CD4-positive, alpha-beta T cell (primary cell): ENCODE results near the gene LTBP4. TPM values are rescaled to one million over a fixed set of nuclear protein-coding genes. Genes with fewer than 3 reads are reported as not detected.

Experiments
- ATAC-seq: fragments of 200-7000 bp; cut with Tn5 transposase; one replicate; pipeline ENCODE4 v1.10.0; 2022; ENCODE audit warnings: mild to moderate bottlenecking; ENCODE audit not compliant: poor library complexity
- CTCF ChIA-PET: fragments of 350-600 bp; sonication (Branson Sonifier 250); formaldehyde crosslinking; loops from one replicate; lab custom pipeline; 2021; ENCODE audit warnings: antibody characterized with exemption, inconsistent platforms; lab: Charles Lee
- POLR2A ChIA-PET: fragments of 350-600 bp; sonication (Branson Sonifier 250); formaldehyde crosslinking; loops from one replicate; lab custom pipeline; 2021; ENCODE audit warnings: antibody characterized with exemption, inconsistent platforms; lab: Charles Lee
- DNase-seq, 14 experiments: peaks; one replicate each; pipeline ENCODE4 v3.0.0-alpha.2; 2013 to 2020; ENCODE audit warnings: mixed read lengths in 2 of 14
- H3K27ac ChIP-seq, 2 donors: one replicate each; pipeline versions ENCODE4 v1.5.1 to v1.7.0; 2013; ENCODE audit warnings: low read length in 2 of 2, low read depth in 1 of 2, mild to moderate bottlenecking in 1 of 2
- H3K27me3 ChIP-seq, 2 experiments: 1 replicate in 1 of 2; 2 replicates in 1 of 2; pipeline versions ENCODE4 v1.6.1 to v1.7.0; 2013; ENCODE audit warnings: low read length in 2 of 2, control low read depth in 1 of 2, mild to moderate bottlenecking in 1 of 2, moderate library complexity in 1 of 2; ENCODE audit not compliant: insufficient read depth in 2 of 2, control insufficient read depth in 1 of 2
- H3K36me3 ChIP-seq: one replicate; pipeline ENCODE4 v1.6.1; 2013; ENCODE audit warnings: low read length, control low read depth; ENCODE audit not compliant: insufficient read depth
- H3K4me1 ChIP-seq: one replicate; pipeline ENCODE4 v1.6.1; 2013; ENCODE audit warnings: low read length, control low read depth; ENCODE audit not compliant: insufficient read depth
- H3K4me3 ChIP-seq: one replicate; pipeline ENCODE4 v1.5.1; 2013; ENCODE audit warnings: mild to moderate bottlenecking, low read length, moderate library complexity
- H3K9me3 ChIP-seq, 2 experiments: 1 replicate in 1 of 2; 2 replicates in 1 of 2; pipeline versions ENCODE4 v1.6.1 to v1.7.0; 2013; ENCODE audit warnings: low read length in 2 of 2, mild to moderate bottlenecking in 2 of 2, control low read depth in 1 of 2, moderate library complexity in 1 of 2; ENCODE audit not compliant: control insufficient read depth in 1 of 2, insufficient read depth in 1 of 2
- H3K27ac Mint-ChIP-seq: one replicate; pipeline ENCODE4 v1.8.0; 2020; ENCODE audit warnings: mixed read lengths
- H3K27me3 Mint-ChIP-seq: one replicate; pipeline ENCODE4 v1.8.0; 2021; ENCODE audit warnings: mixed read lengths
- H3K36me3 Mint-ChIP-seq: one replicate; pipeline ENCODE4 v1.8.0; 2021; ENCODE audit warnings: low read depth, mixed read lengths
- H3K4me1 Mint-ChIP-seq: one replicate; pipeline ENCODE4 v1.8.0; 2021; ENCODE audit warnings: low read depth, mixed read lengths
- H3K4me3 Mint-ChIP-seq: one replicate; pipeline ENCODE4 v1.8.0; 2020; ENCODE audit warnings: mild to moderate bottlenecking, mixed read lengths
- H3K9me3 Mint-ChIP-seq: one replicate; pipeline ENCODE4 v1.8.0; 2020; ENCODE audit warnings: mixed read lengths
- intact Hi-C, 2 experiments: fragments of 100-400 bp; cut with DNase I in 1 of 2; cut with micrococcal nuclease in 1 of 2; formaldehyde crosslinking; loops; one replicate each; pipeline versions ENCODE4 v1.15.1 to v1.9.0; 2023 to 2025; cut with DNase I, micrococcal nuclease
- total RNA-seq, 174 experiments: library from RNA in 2 of 174; stranded (reverse) in 2 of 174; gene quantifications; one replicate each; pipeline ENCODE4 v1.2.3 and lab custom pipeline; 2021 to 2026
- TF ChIP-seq, protein P1 (sequence below): fragments of 200-600 bp; IDR thresholded peaks from one replicate; pipeline ENCODE4 v1.8.0; 2022; ENCODE audit warnings: antibody characterized with exemption, mild to moderate bottlenecking

Gene LTBP4
- total RNA-seq, 2 experiments from 2014 or later = 116 to 134 TPM

DNA sequence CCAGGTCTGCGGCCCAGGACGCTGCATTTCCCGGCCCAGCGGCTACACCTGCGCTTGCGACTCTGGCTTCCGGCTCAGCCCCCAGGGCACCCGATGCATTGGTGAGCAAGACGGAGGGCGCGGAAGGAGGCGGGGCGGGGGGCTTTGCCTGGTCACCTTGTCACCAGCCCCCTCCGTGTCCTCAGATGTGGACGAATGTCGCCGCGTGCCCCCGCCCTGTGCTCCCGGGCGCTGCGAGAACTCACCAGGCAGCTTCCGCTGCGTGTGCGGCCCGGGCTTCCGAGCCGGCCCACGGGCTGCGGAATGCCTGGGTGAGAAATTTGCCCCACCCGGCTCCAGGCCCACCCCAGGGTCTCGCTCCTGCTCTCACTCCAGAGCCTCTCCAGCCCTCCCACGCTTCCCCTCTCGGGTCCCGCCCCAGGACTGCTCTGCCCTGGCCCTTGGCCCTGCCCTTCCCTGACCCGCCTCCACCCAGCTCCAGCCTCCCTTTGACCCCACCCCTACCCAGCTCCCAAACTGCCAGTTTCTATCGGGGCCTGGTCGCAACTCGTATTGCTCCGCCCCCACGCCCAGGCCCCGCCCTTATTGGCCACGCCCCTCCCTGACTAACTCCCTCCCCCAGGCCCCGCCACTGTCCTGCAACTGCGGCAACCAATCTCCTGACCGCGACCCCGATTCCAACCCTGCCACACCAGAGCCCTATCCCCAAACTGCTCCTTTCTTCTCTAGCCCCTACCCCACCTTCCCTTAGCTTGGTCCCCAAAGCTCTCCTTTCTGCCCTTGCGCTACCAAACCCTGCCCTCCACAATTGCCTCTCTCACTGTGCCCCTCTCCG is 8.6 kb downstream of the LTBP4 start:
- no peaks in the 10 kb centered on the region for H3K9me3 Mint-ChIP-seq
- H3K9me3 ChIP-seq = peaks cover 0 to 6% of the 10 kb centered on the region in 2 experiments
- peak overlapping the region; percentile 88 for H3K4me3 Mint-ChIP-seq
- ATAC-seq = peak; percentile 16
- H3K4me1 ChIP-seq = peaks cover 95% of the 10 kb centered on the region
- TF ChIP-seq, protein P1, sequence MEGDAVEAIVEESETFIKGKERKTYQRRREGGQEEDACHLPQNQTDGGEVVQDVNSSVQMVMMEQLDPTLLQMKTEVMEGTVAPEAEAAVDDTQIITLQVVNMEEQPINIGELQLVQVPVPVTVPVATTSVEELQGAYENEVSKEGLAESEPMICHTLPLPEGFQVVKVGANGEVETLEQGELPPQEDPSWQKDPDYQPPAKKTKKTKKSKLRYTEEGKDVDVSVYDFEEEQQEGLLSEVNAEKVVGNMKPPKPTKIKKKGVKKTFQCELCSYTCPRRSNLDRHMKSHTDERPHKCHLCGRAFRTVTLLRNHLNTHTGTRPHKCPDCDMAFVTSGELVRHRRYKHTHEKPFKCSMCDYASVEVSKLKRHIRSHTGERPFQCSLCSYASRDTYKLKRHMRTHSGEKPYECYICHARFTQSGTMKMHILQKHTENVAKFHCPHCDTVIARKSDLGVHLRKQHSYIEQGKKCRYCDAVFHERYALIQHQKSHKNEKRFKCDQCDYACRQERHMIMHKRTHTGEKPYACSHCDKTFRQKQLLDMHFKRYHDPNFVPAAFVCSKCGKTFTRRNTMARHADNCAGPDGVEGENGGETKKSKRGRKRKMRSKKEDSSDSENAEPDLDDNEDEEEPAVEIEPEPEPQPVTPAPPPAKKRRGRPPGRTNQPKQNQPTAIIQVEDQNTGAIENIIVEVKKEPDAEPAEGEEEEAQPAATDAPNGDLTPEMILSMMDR = no peak
- H3K27ac ChIP-seq = peak overlapping the region; percentile 66 to 84
- peak overlapping the region; percentile 61 for H3K4me3 ChIP-seq
- H3K36me3 ChIP-seq = no peaks in the 10 kb centered on the region
- DNase-seq = peak; percentile 70 to 92 (median 84)
- ChIA-PET POLR2A (interaction anchor here (0.6 to 1.9 kb wide), 13 partner anchors 8 to 1174 kb away, joined by 3 to 9 read pairs (median 5); partner anchors contain the start of genes ACTMAP, EGLN2, RPS16 and SERTAD1), CTCF (interaction anchor here (1.0 to 2.2 kb wide), 5 partner anchors 8 to 60 kb away, joined by 3 to 14 read pairs (median 7); partner anchors contain the start of gene LTBP4)
- H3K27me3 Mint-ChIP-seq = no peaks in the 10 kb centered on the region
- peaks cover 78% of the 10 kb centered on the region for H3K4me1 Mint-ChIP-seq
- intact Hi-C loops = loop anchor here in 1 of 2 experiments (5.0 kb wide), 2 partner anchors 187 to 193 kb away; no protein-coding TSS in a partner anchor
- peak overlapping the region; percentile 95 for H3K27ac Mint-ChIP-seq
- peaks cover 11% of the 10 kb centered on the region for H3K36me3 Mint-ChIP-seq
- no peaks in the 10 kb centered on the region for H3K27me3 ChIP-seq

DNA sequence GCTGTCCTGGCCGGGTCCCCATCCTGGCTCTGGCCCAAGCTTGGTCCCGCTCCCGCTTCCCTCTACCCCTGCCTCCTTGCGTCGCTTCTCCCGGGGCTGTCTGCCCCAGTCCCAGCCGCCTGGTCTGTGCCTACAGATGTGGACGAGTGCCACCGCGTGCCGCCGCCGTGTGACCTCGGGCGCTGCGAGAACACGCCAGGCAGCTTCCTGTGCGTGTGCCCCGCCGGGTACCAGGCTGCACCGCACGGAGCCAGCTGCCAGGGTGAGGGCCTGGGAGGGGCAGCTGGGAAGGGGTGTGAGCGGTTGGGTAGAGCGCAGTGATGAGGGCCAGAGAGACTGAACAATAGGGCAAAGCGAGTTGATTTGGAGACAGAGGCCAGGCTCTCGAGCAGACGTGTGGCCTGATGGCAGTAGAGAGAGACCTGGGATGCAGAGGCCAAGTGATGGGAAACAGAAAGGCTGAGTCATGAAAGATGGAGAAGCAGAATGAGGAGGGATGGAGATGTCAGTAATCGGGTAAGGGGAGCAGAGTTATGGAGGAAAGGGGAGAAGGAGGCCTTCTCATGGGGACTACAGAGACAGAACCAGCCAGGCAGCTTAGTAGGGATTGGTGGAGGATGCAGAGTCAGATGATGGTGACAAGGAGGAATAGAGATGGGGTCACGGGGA is 9.4 kb downstream of the LTBP4 start:
- Histone ChIP-seq H3K36me3 (no peaks in the 10 kb centered on the region), H3K4me1 (peaks cover 96% of the 10 kb centered on the region), H3K9me3 (peaks cover 0 to 6% of the 10 kb centered on the region in 2 experiments), H3K4me3 (peak overlapping the region; percentile 61), H3K27me3 (no peaks in the 10 kb centered on the region), H3K27ac (peak overlapping the region; percentile 66 to 84)
- Mint-ChIP-seq H3K4me1 (peaks cover 78% of the 10 kb centered on the region), H3K36me3 (peaks cover 18% of the 10 kb centered on the region), H3K4me3 (peak overlapping the region; percentile 88), H3K27ac (peak overlapping the region; percentile 95), H3K9me3 (no peaks in the 10 kb centered on the region), H3K27me3 (no peaks in the 10 kb centered on the region)
- ChIA-PET CTCF (interaction anchor here (1.0 to 2.2 kb wide), 5 partner anchors 9 to 61 kb away, joined by 3 to 14 read pairs (median 7); partner anchors contain the start of gene LTBP4), POLR2A (interaction anchor here (1.0 to 1.9 kb wide), 10 partner anchors 11 to 741 kb away, joined by 3 to 9 read pairs (median 5); partner anchors contain the start of genes ACTMAP, EGLN2, SERTAD1 and SERTAD3)
- DNase-seq = peak in 13 of 14 experiments; percentile 57 to 92 (median 70)
- peak; percentile 47 for ATAC-seq
- TF ChIP-seq, protein P1 = no peak
- intact Hi-C loops = loop anchor here in 1 of 2 experiments (5.0 kb wide), 2 partner anchors 188 to 192 kb away; no protein-coding TSS in a partner anchor

DNA sequence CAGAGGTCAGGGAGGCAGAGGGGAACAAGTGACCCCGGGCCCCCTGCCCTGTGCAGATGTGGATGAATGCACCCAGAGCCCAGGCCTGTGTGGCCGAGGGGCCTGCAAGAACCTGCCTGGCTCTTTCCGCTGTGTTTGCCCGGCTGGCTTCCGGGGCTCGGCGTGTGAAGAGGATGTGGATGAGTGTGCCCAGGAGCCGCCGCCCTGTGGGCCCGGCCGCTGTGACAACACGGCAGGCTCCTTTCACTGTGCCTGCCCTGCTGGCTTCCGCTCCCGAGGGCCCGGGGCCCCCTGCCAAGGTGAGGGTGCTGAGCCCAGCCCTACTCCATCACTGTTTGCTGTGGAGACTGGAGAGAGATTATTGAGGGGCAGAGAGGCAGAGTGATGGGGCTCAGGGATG is 9.9 kb downstream of the LTBP4 start:
- peak in 6 of 14 experiments; percentile 18 to 70 (median 50) for DNase-seq
- H3K27ac ChIP-seq = peak overlapping the region; percentile 66 to 84
- peaks cover 22% of the 10 kb centered on the region for H3K36me3 Mint-ChIP-seq
- peak overlapping the region; percentile 61 for H3K4me3 ChIP-seq
- no peaks in the 10 kb centered on the region for H3K9me3 Mint-ChIP-seq
- ChIA-PET CTCF (interaction anchor here (1.5 to 2.2 kb wide), 3 partner anchors 10 to 62 kb away, joined by 3 to 14 read pairs (median 7); partner anchors contain the start of gene LTBP4), POLR2A (interaction anchor here (1.2 to 1.9 kb wide), 6 partner anchors 10 to 207 kb away, joined by 3 to 9 read pairs (median 6); partner anchors contain the start of genes ACTMAP and SERTAD1)
- H3K27ac Mint-ChIP-seq = peak overlapping the region; percentile 95
- no peaks in the 10 kb centered on the region for H3K27me3 ChIP-seq
- H3K4me1 ChIP-seq = peaks cover 96% of the 10 kb centered on the region
- H3K36me3 ChIP-seq = no peaks in the 10 kb centered on the region
- TF ChIP-seq, protein P1 = no peak
- ATAC-seq = no peak
- peaks cover 78% of the 10 kb centered on the region for H3K4me1 Mint-ChIP-seq
- peaks cover 0 to 6% of the 10 kb centered on the region in 2 experiments for H3K9me3 ChIP-seq
- intact Hi-C loops = loop anchor here in 1 of 2 experiments (5.0 kb wide), 2 partner anchors 189 to 191 kb away; no protein-coding TSS in a partner anchor
- H3K27me3 Mint-ChIP-seq = no peaks in the 10 kb centered on the region
- H3K4me3 Mint-ChIP-seq = peak overlapping the region; percentile 88
